ENCODE results near the gene TJP3.

The TJP3 gene

DNA sequence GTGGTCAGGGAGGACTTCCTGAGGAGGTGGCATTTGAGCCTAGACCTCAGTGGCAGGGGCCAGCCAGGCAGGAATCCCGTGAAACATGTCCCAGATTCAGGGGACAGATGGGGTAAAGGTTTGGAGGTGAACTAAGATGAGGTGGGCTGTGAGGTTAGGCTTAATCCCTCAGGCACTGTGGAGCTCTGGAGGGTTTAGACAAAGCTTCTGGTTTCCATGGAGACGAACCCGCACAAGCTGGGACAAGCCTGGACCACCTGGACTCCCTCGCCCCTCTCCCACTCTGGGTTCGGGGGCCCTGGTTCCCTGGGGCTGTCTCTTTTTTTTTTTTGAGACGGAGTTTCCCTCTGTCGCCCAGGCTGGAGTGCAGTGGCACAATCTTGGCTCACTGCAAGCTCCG is 15.7 kb downstream of the TJP3 start:
- DNase-seq (ENCODE audit: insufficient read length) (no peak), FAIRE-seq (no peak)
- no peak for TF ChIP-seq TAF1 (IDR thresholded peaks at IDR 0.05; ENCODE audit: borderline replicate concordance, low read depth, low read length)
- TF ChIP-seq POLR2AphosphoS5 (IDR thresholded peaks at IDR 0.05; ENCODE audit: low read depth, low read length), result no peak
- no peak for TF ChIP-seq POLR2A (IDR thresholded peaks at IDR 0.05; ENCODE audit: low read depth, low read length)

DNA sequence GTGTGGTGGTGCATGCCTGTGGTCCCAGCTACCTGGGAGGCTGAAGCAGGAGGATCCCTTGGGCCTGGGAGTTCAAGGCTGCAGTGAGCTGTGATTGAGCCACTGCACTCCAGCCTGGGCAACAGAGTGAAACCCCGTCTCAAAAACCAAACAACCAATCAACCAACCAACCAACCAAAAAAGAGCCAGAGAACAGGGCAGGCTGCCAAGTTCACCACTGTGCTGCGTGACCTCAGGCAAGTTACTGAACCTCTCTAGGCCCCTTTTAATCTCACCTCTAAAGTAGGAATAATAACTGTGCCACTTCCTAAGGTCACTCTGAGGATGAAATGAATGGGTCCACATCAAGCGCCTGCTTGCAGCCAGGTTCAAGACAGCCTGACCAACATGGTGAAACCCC is 16.9 kb downstream of the TJP3 start:
- TF ChIP-seq POLR2AphosphoS5 (IDR thresholded peaks at IDR 0.05; ENCODE audit: low read depth, low read length), result no peak
- TF ChIP-seq POLR2A (IDR thresholded peaks at IDR 0.05; ENCODE audit: low read depth, low read length), result no peak
- no peak for TF ChIP-seq TAF1 (IDR thresholded peaks at IDR 0.05; ENCODE audit: borderline replicate concordance, low read depth, low read length)
- DNase-seq (ENCODE audit: insufficient read length) (no peak), FAIRE-seq (no peak)

DNA sequence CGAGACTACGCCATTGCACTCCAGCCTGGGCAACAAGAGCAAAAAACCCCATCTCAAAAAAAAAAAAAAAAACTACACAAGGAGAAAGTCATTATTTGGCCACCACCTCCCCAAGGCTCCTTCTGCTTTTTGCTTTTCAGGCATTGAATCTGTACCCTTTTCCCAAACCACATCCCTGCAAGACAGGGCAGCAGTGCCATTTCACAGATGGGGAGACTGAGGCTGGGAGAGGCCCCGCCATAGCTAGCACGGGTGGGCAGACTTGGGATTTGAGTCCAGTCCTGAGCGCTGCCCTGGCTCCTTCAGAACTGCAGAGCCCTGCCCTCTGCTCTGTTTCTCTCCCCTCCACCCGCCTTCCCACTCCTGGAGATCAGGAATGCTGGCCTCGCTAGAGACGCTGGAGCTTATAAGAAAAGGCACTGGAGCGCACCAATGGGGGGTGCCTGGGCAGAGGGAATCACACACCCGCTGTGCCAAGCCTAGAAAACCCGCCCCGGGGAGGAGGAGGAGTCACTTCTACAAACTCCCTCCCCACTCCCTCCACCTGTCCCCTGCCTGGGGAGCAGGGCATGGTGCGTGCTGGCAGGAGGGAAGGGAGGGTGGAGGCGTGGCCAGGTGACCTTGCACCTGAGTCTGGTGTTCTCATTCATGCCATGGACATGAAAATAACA is 17.6 kb downstream of the TJP3 start:
- TF ChIP-seq TAF1 (IDR thresholded peaks at IDR 0.05; ENCODE audit: borderline replicate concordance, low read depth, low read length), result no peak
- TF ChIP-seq POLR2AphosphoS5 (IDR thresholded peaks at IDR 0.05; ENCODE audit: low read depth, low read length), result no peak
- no peak for TF ChIP-seq POLR2A (IDR thresholded peaks at IDR 0.05; ENCODE audit: low read depth, low read length)
- no peak for DNase-seq (ENCODE audit: insufficient read length)
- no peak for FAIRE-seq

DNA sequence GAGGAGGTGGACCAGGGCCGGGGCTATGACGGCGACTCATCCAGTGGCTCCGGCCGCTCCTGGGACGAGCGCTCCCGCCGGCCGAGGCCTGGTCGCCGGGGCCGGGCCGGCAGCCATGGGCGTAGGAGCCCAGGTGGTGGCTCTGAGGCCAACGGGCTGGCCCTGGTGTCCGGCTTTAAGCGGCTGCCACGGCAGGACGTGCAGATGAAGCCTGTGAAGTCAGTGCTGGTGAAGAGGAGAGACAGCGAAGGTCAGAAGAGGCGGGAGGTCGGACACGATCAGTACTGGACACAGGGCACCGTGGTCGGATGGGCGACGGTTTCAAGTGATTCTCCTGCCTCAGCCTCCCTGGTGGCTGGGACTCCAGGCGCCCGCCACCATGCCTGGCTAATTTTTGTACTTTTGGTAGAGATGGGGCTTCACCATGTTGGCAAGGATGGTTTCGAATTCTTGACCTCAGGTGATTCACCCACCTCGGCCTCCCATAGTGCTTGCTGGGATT is 22.3 kb downstream of the TJP3 start:
- TF ChIP-seq TAF1 (IDR thresholded peaks at IDR 0.05; ENCODE audit: borderline replicate concordance, low read depth, low read length), result no peak
- TF ChIP-seq POLR2AphosphoS5 (IDR thresholded peaks at IDR 0.05; ENCODE audit: low read depth, low read length), result no peak
- no peak for TF ChIP-seq POLR2A (IDR thresholded peaks at IDR 0.05; ENCODE audit: low read depth, low read length)
- DNase-seq (ENCODE audit: insufficient read length) (no peak), FAIRE-seq (no peak)

DNA sequence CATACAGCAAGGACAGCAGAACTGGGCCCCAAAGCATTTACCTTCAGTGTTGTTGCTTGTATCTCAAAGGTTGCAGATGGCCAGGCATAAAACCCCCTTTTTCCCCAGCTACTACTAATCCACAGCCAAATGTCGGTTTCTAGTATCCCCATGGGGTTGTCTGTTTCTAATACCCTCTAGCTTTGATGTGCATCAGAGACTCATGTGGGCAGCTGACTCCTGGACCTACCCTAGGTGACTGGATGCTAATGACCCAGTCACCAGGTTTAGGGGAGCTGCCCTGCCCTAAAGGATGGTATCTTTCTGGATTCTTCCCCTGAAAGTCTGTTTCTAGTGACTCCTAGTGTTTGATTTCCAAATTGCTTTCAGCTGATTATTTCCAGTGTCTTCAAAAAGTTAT is 23.9 kb downstream of the TJP3 start:
- FAIRE-seq, result no peak
- no peak for DNase-seq (ENCODE audit: insufficient read length)
- TF ChIP-seq POLR2AphosphoS5 (IDR thresholded peaks at IDR 0.05; ENCODE audit: low read depth, low read length) (no peak), POLR2A (IDR thresholded peaks at IDR 0.05; ENCODE audit: low read depth, low read length) (no peak), TAF1 (IDR thresholded peaks at IDR 0.05; ENCODE audit: borderline replicate concordance, low read depth, low read length) (no peak)

DNA sequence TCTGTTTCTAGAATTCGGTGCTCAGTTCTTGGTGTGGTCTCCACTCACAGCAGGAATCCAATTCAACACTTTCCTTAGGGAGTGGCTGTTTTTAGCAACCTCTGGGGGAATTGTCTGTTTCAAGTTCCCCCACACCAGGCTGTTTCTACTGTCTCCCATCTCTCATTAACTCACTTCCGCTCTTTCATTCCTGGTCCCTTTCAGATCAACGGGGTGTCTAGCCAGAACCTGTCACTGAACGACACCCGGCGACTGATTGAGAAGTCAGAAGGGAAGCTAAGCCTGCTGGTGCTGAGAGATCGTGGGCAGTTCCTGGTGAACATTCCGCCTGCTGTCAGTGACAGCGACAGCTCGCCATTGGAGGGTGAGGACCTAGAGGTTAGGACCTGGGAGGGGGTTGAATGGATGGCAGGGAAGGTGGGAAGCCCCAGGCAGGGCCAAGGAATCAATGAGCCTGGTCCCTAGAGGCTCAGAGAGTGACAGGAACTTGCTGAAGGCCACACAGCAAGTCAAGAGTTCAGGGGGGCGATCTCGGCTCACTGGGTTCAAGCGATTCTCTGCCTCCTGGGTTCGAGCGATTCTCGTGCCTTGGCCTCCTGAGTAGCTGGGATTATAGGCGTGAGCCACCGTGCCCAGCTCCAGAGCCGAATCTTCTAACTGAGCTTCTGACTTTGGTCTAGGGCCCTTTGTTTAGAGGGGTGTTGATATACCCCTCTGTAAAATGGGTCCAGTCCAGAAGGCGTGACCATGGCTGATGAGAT is 25.5 kb downstream of the TJP3 start:
- TF ChIP-seq POLR2AphosphoS5 (IDR thresholded peaks at IDR 0.05; ENCODE audit: low read depth, low read length) (no peak), TAF1 (IDR thresholded peaks at IDR 0.05; ENCODE audit: borderline replicate concordance, low read depth, low read length) (no peak), POLR2A (IDR thresholded peaks at IDR 0.05; ENCODE audit: low read depth, low read length) (no peak)
- FAIRE-seq, result no peak
- DNase-seq (ENCODE audit: insufficient read length), result no peak

DNA sequence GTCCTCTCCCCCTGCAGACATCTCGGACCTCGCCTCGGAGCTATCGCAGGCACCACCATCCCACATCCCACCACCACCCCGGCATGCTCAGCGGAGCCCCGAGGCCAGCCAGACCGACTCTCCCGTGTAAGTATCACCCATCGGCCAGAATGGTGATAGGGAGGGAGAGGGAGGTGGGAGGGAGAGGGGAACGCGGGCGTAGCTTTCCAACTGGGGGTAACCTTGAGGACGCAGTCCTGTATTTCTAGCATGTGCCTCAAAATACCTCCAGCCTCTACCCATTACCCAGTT is 26.1 kb downstream of the TJP3 start:
- FAIRE-seq (no peak), DNase-seq (ENCODE audit: insufficient read length) (no peak)
- no peak for TF ChIP-seq POLR2AphosphoS5 (IDR thresholded peaks at IDR 0.05; ENCODE audit: low read depth, low read length)
- TF ChIP-seq POLR2A (IDR thresholded peaks at IDR 0.05; ENCODE audit: low read depth, low read length), result no peak
- TF ChIP-seq TAF1 (IDR thresholded peaks at IDR 0.05; ENCODE audit: borderline replicate concordance, low read depth, low read length), result no peak

DNA sequence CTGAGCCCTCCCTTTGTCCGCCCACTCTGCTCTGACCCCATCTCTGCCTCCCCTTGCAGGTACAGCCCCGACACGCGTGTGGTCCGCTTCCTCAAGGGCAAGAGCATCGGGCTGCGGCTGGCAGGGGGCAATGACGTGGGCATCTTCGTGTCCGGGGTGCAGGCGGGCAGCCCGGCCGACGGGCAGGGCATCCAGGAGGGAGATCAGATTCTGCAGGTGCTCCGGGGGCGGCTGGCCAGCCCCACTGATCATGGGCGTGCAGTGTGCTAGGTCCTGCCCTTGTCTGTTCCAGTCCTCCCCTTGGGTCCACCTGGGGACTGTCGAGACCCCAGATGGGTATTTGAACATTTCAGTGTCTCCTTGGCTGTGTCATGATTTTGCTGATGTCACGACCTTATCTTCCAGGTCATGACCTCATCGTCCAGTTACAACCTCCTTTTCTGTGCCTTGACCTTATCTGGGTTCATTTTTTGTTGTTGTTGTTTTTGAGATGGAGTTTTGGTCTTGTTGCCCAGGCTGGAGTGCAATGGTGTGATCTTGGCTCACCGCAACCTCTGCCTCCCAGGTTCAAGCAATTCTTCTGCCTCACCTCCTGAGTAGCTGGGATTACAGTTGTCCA is 28.0 kb downstream of the TJP3 start:
- no peak for FAIRE-seq
- DNase-seq (ENCODE audit: insufficient read length), result no peak
- TF ChIP-seq TAF1 (IDR thresholded peaks at IDR 0.05; ENCODE audit: borderline replicate concordance, low read depth, low read length) (no peak), POLR2AphosphoS5 (IDR thresholded peaks at IDR 0.05; ENCODE audit: low read depth, low read length) (no peak), POLR2A (IDR thresholded peaks at IDR 0.05; ENCODE audit: low read depth, low read length) (no peak)

DNA sequence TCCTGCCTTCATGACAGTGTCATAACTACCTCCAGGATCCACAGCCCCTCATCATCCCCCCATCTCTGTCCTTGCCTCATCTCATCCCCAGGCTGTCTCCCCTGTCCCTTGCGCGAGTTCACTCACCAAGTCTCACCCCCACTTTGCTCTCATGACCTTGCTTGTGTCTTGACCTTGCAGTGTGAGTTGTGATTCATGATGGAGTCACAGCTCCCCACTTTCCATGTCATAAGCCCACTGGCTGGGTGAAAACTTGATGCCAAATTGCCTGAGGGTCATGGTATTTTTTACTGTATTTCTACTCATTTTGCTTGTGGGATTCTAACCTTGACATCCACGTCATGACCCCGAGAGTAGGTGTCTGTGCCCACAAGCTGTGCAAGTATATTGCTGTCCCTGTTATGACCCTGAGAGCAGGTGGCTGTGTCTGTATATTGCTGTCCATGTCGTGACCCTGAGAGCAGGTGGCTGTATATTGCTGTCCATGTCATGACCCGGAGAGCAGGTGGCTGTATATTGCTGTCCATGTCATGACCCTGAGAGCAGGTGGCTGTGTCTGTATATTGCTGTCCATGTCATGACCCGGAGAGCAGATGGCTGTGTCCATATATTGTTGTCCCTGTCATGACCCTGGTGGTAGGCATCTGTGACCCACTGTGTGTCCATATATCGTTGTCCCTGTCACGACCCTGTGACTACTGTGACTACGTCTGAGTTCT is 29.5 kb downstream of the TJP3 start:
- DNase-seq (ENCODE audit: insufficient read length) (no peak), FAIRE-seq (no peak)
- TF ChIP-seq POLR2A (IDR thresholded peaks at IDR 0.05; ENCODE audit: low read depth, low read length), result no peak
- TF ChIP-seq TAF1 (IDR thresholded peaks at IDR 0.05; ENCODE audit: borderline replicate concordance, low read depth, low read length), result no peak
- no peak for TF ChIP-seq POLR2AphosphoS5 (IDR thresholded peaks at IDR 0.05; ENCODE audit: low read depth, low read length)

DNA sequence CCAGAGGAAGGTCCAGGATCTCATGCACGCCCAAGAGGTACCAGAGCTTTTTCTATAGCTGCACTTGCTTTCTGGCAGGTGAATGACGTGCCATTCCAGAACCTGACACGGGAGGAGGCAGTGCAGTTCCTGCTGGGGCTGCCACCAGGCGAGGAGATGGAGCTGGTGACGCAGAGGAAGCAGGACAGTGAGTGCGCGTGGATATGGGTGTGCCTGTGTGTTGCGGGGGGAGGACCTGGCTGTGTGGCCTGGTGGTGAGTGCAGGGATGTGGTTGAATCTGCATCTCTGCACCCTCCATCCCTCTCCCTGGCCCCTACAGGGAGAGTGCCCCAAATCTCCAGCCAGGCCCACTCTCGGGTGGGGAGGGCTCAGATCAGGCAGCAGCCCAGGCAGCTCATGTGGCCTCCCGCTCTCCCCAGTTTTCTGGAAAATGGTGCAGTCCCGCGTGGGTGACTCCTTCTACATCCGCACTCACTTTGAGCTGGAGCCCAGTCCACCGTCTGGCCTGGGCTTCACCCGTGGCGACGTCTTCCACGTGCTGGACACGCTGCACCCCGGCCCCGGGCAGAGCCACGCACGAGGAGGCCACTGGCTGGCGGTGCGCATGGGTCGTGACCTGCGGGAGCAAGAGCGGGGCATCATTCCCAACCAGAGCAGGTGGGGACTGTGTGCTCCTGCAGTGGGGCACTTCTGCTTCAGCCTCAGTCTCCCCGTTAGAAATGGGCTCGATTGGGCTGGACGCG is 30.5 kb downstream of the TJP3 start:
- TF ChIP-seq TAF1 (IDR thresholded peaks at IDR 0.05; ENCODE audit: borderline replicate concordance, low read depth, low read length) (no peak), POLR2A (IDR thresholded peaks at IDR 0.05; ENCODE audit: low read depth, low read length) (no peak), POLR2AphosphoS5 (IDR thresholded peaks at IDR 0.05; ENCODE audit: low read depth, low read length) (no peak)
- FAIRE-seq (no peak), DNase-seq (ENCODE audit: insufficient read length) (no peak)

DNA sequence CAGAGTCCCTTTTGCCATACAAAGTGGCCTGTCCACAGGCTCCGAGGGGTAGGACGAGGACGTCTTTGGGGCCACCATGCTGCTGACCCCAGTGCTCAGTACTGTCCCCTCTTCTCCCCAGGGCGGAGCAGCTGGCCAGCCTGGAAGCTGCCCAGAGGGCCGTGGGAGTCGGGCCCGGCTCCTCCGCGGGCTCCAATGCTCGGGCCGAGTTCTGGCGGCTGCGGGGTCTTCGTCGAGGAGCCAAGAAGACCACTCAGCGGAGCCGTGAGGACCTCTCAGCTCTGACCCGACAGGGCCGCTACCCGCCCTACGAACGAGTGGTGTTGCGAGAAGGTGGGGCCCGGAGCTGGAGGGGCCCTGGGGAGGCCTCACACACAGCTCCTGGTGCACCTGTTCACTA is 32.2 kb downstream of the TJP3 start:
- FAIRE-seq, result no peak
- no peak for TF ChIP-seq POLR2AphosphoS5 (IDR thresholded peaks at IDR 0.05; ENCODE audit: low read depth, low read length)
- no peak for TF ChIP-seq TAF1 (IDR thresholded peaks at IDR 0.05; ENCODE audit: borderline replicate concordance, low read depth, low read length)
- no peak for TF ChIP-seq POLR2A (IDR thresholded peaks at IDR 0.05; ENCODE audit: low read depth, low read length)
- no peak for DNase-seq (ENCODE audit: insufficient read length)

Measured in GM12892 (cell line).